NCI-H1694 treated with DMSO at 0.1 percent for 48 hours (cell line): Measurements from ENCODE around the gene EEF1G.
"Not testable (repeated sequence)": the region's sequence is repeated elsewhere in the genome, so short reads cannot be mapped to it uniquely, and the experiment has no call there.

Source experiments
- DNase-seq: peaks from one replicate; lab custom pipeline; 2025; lab: John Stamatoyannopoulos, UW

The EEF1G gene

DNA sequence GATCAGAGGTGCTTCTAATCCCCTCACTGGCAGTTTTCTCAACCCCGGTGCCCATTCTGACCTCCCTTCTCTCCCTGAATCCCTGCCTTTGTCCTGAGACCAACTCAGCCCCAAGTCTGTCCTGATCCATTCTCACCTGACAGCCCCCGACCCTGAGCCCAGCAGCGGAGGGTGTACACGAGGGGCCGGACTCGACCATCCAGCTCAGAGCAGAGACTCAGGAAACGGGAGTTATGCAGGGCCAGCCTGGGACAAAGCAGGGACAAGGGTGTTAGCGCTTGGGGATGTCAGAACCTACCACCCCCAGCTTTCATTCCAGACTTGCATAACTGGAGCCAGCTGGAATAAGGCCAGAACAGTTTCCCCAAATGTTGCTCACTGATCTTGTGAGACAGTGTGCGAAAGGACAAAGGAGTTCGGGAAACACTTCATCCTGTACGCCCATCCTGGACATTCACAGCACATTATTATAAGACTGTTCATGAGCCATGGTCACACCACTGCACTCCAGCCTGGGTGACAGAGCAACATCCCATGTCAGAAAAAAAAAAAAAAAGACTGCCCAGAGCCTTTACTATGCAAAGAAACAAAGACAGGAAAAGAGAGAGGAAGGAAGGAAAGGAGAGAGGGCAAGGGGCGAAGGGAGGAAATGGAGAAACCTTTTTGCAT, 3.5 kb upstream of the EEF1G start:
- DNase-seq, result no peak

DNA sequence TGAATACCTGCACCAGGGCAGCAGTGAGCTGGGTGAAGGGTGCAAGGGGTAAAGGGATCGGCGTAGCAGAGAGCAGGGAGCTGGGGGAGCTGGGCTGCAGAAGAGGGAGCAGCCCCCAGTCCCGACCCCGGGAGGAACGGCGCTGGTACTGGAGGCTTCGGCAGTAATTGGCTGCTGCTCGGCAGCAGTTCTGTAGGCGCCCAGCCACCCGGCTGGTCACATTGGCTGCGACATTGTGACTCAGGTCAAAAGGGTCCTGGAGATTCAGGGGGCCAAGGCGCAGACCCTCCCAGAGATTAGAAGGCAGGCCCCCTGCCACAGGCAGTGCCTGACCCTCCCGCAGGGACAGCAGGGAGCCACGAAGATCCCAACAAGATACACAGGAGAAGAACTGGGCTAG, 2.1 kb upstream of the EEF1G start:
- DNase-seq, result no peak

DNA sequence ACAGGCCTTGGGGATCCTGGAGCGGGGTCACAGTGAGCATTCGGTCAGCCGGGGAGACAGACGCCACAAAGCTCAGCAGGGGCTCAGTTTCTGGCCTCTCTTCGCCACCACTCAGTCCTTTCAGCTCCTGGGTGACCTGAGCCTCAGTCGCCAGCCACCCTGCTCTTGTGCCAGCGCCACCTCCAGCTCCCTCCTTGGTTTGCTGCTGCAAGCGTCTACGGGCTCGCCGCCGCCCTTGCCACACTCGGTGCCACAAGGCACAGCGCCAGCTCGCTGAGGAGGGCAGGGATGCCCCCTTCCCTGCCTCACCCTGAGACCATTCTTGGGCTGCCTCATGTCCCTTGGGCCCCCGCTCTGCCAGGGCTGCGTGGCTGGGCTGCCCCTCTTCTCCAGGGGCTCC, 1.5 kb upstream of the EEF1G start:
- DNase-seq, result no peak

DNA sequence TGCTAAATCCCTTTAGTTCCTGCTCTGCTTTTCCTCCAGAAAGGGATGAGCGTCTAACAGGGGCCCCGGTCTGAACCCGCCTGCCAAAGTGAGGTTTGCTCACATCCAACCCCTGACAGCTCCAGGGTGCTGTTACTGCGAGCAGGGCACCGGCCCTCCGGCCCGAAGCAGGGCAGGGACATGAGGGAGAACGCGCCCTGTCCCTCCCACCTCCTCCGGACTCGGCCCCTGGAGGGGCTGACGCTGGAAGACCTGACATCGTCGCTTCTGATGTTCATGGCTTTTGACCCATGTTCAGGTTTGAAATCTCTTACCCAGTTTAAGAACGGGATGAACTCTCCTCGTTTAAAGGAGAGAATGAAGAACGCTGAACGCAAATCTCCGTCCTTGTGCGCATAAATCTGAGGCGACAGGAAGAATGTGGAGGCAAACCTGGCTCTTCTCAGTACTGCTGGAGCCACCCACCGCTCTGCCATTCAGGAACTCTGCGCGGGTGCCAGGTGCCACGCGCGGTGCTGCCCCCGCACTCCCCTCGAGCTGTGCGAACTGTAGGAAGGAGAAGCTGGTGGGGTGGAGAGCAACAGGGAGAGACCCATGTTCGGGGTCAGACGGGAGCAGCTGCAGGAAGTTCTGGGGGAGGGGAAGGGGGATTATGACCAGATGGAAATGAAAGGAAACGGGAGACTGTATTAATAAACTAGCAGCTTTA, 826 bp upstream of the EEF1G start:
- no peak for DNase-seq

DNA sequence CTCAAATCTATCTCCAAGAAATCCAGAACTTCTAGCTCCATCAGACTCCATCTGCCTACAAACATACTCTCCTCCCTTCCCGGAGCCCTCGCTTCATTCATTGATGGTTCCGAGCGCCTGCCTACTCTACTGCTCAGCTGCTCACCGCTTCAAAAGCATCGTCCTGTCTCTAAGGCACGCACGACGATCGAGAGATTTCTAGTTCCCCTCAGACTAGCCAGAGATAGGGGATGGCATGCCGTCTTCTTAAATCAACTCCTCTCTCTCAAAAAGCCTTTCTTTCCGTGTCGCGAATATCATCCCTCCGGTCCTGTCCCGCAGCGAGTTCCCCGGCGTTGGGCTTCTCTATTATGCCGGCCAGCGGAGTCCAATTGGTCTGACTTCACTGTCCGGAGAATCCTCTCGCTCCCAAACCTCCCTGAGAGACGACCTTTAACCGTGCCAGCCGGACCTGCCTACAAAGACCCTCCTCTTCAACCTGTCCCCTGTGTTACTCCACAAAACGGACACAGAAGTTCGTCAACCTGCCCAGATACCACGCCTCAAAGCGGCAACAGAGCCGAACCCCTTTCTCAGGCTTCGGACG, 592 bp downstream of the EEF1G start:
- DNase-seq, result no peak

DNA sequence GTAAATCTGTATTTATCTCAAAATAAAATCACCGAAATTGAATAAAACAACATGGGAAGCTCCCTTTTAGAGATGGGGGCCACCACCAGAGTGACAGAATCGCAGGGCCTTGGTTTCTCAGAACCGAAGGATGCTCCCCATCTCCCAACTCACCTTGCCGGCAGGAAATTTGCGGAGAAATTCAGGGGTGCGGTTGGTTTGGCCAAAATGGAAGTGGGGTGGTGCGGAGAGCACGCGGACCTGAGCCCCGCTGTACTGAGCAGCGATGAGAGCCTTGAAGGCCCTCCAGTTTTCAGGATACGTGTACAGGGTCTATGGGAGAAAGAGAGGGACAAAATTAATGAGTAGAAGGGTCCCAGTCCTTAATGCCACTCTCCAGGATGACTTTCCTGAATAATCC, 1.3 kb downstream of the EEF1G start:
- DNase-seq, result no peak

DNA sequence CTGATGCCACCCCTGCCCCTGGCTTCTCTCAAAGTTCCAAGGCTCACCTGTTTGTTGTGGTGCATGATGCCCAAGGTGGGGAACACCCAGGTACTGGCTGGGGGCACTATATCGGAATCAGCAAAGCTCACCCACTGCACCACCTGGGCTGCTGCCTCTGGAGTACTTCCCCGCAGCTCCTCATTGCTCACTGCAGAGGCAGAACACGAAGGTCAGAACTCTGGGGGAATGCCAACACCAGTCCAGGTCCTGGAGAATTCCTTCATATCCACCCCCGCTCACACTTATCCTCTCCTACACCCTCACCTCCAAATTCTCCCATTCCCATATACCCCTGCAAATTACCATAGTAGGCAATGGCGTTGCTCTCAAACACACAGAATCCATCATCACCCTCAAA, 2.2 kb downstream of the EEF1G start:
- DNase-seq, result not testable (repeated sequence)

DNA sequence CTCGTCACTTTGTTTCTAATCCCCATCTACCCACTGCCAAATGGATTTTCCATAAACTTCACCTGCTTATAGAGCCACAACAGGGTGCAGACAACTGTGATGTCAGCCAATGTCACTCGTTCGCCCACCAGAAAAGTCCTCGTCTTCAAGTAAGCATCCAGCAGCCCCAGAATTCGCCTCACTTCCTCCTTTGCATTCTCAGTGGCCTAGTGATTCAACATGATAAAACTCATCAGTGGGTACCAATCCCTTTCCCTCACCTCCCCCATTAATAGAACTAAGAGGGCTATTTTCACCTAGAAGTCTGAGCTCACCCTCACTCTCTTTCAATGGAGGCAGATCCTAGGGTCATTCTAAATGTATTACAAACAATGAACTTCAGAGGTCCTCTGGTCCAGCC, 2.8 kb downstream of the EEF1G start:
- not testable (repeated sequence) for DNase-seq

DNA sequence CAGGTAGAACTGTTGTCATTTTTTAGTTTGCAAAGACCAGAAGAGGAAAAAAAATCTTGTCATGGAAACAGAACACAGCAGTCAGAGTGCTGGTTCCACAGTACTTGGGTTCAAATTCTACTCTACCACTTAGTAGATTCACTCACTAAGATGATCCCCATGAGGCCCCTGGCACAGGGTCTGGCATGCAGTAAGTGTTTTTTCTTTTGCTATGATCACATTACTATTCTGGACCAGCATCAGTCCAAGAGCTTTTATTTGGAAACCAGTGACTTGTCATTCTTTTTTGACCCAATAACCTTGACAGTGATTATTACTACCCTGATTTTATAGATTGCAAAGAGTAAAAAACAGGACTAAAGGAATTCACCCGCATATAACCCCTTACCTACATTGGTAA, 4.1 kb downstream of the EEF1G start:
- no peak for DNase-seq

DNA sequence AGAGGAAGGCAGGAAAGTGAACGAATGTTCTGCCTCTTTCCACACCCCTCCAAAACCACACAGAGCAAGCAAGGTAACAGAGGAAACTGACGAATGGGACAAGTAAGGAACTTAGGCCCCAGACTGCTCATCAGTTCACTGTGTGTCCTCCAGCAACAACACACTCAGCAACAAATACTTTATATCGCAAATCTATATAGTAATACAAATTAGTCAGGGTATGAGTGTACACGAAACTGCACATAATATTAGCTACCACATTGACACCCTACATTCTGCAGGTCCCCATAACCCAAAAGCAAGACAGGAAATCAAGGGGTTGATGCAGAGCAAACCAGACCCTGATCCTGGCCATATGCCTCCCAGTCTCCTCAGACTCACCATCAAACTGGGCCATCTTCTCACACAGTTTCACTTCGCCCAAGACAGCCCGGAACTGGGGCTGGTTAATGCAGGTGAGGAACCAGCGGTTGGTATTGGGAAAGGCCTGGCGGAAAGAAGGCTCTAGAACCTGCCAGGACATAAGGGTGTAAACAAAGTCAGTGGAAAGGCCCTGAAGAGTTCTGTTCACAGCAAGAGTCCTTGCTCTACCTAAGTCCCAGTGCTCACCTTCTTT, 6.6 kb downstream of the EEF1G start:
- no peak for DNase-seq

DNA sequence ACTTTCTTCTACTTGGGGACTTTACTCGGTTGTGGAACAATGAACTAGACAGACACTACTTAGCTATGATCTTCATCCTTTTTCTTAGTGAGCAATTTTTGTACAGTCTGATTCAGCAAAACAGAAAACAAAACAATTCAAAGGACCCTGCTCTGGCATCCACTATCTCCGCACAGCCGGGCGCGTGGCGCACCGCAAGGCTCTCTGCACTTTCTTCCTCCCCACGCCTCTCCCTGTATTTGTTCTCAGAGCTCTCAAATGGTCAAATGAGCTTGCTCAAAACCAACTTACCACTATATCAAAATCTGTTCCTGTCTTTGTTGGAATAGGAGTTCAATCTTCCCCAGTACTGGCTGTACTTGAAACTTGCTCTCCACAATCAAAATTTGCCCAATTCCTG, 7.4 kb downstream of the EEF1G start:
- DNase-seq, result no peak

DNA sequence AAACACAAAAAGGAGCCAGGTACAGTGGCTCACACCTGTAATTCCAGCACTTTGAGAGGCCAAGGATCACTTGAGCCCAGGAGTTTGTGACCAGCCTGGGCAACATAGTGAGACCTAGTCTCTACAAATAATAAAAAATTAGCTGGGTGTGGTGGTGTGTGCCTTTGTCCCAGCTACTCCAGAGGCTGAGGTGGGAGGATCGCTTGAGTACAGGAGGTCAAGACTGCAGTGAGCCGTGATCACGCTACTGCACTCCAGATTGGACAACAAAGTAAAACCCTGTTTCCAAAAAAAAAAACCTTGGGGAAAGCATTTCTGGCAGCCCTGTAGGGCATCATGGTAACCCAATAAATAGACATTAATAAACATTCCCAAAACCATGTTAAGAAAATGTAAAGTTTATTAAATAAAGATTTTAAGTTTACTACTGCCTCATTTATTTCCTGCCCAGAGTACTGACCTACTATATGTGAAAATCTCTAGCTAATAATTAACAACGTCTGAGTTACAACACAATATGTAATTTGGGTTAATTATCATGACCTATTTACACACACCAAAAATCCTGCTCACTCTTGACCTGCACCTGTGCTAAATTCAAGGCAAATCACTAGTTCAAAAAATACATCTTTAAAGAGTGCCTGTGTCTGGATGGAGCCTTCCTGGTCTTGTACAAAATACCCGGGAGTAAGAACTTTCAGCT, 8.4 kb downstream of the EEF1G start:
- DNase-seq, result no peak

DNA sequence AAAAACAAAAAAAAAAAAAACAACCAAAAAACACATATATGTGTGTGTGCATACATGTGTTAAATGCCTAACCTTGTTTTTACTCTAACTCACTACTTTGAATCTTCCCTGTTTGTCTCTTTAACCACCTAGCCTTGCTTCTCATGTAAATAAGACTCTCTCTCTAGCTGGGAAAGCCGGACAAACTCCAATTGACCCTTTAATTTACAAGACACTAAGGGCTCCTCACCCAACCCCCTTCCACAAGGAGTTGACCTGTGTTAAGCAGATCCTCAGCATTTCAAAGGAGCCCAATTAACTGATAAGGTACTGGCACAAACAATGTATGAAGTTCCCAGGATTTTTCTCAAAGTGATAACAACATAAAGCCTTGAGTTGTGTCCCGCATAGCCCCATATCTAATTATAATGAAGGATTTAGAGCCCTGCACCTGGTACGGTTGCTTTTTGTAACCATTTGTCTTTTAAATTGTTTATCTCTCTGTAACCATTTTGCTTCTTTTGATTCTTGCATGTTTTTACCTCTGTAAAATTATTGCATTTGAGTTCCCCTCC, 11.9 kb downstream of the EEF1G start:
- DNase-seq, result not testable (repeated sequence)

DNA sequence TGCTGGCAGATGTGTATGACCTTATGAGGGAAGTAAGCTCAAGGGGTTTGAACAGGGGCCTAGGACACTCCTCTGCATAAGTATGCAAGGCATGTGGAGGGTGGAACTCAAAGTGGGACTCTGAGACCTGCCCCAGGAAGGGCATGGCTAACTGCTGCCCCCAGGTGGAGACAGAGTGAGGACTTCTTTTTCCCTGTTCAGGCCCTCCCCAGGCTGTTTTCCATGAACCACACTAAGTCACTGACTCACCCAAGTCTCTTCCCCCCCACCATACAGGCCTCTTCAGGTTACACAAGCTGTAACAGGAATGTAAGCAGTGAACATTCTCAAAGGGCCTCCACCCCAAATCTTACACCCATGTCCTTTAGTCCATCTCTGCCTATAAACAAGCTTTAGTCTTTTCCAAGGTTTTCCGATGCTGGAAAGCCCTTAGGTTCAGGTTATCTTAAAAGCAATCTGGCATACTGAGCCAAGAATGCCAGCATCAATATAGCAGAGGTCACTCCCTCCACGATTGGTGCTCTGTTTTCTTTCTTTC, 13.1 kb downstream of the EEF1G start:
- DNase-seq, result peak; percentile 33

DNA sequence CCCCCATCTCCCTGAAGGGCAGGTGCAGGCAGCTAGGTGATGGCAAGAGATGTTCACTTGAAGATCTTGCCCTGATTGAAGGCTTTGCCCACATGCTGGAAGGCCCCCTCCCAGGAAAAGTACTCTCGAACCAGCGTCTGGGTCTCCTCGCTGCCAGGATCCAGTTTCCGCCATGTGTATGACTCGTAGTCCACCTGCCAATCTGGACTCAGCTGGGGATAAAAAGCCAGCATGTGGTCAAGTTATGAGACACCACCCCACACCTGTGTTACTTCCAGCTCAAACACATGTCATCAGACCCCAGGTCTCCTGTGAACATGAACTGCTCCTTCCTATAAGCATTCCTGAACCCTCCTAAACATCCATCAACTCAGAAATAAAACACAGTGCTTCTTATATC, 14.1 kb downstream of the EEF1G start:
- not testable (repeated sequence) for DNase-seq

DNA sequence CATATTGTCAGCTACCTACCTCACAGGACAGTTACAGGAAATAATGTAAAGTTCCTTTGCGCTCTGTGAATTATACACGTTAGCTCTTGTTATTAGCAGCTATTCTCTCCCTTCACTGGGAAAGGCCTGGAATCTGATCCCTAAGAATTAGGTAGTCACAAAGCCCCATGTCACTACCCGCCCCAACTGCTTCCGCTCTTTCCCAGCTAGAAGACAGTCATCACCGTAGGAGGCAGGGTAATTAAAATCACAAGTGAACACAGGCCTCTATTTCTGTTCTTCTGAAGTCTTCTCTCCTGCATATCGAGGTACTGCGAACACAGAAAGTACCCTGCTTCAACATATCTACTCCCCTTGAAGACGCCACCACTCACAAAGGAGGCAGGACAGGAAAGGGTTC, 14.5 kb downstream of the EEF1G start:
- DNase-seq, result no peak

DNA sequence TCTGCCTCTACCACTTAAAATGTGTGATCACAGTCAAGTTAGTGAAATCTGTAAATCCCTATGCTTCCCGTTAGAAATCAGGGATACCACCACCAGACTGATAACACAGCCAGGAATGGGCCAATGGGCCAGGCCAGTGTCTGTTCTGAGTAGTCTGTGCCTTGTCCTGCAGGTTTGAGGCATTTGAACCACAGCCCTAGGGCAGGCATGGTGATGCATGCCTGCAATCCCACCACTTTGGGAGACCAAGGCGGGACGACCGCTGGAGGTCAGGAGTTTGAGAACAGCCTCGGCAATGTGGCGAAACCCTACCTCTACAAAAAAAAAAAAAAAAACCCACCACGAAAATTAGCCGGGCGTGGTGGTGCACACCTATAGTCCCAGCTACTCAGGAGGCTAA, 15.0 kb downstream of the EEF1G start:
- DNase-seq, result no peak

DNA sequence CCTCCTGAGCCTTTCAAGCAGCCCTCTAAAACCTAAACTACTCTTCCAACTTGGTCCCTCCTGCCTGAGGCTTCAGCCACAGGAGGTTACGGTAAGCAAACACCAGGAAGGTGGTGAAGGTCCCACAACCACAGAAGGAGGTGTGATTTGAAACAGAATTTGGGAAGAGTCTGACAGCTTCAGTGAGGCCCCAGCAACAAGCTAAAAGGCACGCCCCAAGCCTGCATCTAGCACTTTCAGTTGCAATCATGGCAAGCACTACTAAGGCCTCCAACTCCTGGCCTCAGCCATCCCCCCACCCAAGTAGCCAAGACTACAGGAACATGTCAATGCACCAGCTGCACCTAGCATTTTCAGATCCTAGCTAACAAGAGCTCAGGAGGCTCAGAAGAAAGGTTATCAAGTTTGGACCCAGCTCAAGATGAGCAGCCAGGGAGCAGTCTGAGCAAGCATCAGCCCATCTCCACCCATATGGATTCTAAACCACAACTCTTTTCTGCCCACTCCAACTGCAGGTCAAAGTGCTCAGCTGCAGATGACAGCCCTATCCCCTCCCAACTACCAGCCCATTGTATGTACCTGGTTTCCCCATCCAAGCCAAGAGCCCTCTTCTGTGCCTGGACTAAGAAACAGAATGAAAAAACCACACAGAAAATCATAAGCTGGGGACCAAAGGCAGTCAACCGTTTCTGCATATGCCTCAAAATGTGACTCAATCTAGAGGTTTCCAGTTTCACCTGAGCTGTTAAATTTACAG, 16.6 kb downstream of the EEF1G start:
- DNase-seq, result no peak

DNA sequence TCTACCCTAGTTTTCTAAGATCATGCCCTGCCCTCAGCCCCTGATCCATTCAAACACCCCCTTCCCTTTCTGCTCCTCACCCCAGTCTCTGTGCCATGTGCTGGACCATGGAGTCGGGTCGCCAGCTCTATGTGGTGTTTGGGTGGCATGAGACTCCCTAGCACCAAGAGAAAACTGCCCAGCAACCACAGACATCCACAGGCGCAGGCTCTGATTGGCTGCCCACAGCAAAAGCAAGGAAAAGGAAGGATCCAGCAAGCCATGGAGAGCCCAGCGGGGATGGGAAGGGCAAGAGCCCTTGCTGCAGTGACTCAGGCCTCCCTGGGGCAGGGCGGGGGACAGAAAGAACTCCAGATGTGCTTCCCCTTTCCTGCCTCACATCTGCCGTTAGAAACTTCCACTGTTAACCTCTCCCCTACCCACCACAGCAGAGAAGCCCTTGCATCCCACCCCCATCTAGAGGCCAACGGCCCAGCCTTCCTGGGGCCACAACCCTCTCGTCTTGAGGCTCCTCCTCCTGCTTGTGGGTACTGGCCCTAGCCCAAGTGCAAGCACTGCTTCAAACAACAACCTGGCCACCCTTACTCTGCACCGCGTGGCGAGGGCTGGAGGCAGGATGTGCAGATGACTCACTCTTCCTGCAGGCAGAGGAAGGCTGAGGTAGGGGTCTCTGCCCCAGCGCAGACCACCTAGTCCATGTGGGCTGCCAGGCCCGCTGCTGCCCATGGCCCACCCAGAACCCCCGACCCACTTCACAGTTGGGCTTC, 17.4 kb downstream of the EEF1G start:
- DNase-seq, result no peak

DNA sequence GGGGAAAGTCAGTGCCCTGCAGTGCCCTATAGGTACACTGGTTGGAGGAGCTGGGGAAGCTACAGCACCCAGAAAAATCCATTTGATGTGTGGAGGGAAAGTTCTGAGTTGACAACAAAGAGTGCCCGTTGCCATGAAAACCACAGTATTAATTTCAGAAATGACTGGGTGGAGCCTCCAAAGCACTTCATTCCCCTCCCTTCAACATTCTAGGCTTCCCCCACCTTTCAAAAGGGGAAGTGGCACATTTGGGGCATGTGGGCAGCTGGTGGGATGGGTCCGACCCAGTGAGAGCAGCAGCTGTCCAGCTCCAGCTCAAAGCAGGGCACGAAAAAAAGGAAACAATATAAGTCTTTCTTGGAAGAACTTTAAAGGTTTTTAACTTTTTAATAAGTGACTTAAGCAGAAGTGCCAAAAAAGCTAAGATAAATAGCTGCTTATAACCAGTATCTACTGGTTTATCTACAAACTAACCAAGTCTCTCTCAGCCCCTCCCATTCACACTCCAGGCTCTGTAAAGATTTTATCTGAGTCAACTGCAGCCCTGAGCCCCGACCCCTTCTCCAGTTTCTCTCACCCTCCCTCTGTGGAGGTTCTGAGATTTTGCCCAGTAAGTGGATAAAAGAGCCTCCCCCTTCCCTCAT, 18.1 kb downstream of the EEF1G start:
- DNase-seq, result no peak
